Hematopoietic multipotent progenitor cell treated with erythropoietin and hydrocortisone succinate and interleukin-3 and kit ligand, for 15 days (in vitro differentiated cells): ENCODE measurements around the gene FA2H.
"Not testable (repeated sequence)": the region's sequence is repeated elsewhere in the genome, so short reads cannot be mapped to it uniquely, and the experiment has no call there.

Experiments
- DNase-seq: peaks from one replicate; pipeline ENCODE4 v3.0.0-alpha.2; 2015; ENCODE audit warnings: low spot score

Gene FA2H

GRCh38 chr16:74679983-74680382 is 94.6 kb downstream of the FA2H start:
- DNase-seq = no peak

DNA sequence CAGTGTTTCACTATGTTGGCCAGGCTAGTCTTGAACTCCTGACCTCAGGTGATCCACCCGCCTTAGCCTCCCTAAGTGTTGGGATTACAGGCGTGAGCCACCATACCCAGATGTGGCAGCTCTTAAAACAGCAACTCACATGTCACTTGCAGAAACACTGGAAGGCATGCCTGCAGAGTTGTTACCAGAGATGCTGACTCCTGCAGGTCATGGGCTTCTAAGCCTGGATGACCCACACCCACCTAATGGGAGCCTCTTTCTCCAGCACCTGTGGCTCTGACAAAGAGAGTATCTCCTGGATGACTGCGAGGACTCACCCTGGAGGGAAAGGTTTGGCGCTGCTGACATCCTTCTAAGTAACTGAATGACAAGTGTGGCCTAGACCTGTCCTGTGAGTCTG is 96.8 kb downstream of the FA2H start:
- DNase-seq = no peak

- no peak for DNase-seq
Measured at GRCh38 chr16:74673876-74674275, 100.7 kb downstream of the FA2H start.

DNA sequence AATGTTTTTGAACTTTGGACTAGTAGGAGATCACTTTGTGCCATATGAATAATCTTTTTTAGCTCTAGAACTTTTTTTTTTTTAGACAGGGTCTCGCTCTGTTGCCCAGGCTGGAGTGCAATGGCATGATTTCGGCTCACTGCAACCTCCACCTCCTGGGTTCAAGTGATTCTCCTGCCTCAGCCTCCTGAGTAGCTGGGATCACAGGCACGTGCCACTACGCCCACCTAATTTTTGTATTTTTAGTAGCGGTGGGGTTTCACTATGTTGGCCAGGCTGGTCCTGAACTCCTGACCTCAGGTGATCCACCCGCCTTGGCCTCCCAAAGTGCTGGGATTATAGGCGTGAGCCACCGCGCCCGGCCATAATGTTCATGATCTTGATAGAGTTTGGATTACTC is 105.7 kb downstream of the FA2H start:
- DNase-seq = not testable (repeated sequence)

- DNase-seq = no peak
Measured at GRCh38 chr16:74667255-74667700, 107.3 kb downstream of the FA2H start.

DNA sequence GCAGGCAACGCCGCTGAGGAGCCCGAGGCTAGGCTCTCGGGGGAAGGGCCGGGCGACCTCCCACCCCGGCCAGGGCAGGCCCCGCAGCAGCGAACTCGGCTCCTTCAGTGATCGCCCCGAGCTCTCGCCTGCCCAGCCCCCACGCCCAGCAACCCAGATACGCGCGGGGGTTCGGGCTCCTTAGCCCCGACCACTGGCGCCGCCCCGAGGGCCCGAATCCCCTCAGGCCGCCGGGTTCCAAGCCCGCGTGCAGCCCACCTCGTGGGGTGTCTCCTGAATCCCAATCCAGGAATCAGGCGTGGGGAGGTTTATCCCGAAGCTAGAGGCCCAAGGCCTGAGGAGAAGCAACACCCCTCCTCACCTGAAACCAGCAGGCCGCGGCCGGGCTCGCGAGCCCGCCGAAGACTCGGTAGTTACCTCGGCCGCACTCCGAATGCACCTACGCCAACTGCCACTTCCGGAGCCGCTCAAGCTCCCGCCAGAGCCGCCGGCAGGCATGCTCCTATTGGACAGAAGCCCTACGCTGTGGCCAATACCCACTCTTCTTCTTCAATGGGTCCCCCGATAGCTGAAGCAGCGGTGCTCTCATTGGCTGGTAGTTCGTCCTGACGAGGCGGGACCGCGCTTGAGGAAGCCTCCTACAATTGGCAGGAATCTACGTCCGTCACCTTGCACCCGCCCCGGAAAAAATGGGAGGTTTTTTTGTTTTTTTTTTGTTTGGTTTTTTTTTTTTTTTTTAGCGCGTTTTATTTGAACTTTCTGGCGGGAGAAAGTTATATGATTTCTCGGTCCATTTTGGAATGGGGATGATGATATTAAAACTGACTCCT is 108.0 kb downstream of the FA2H start, which contains the start of gene RFWD3:
Gene RFWD3, minus strand, starts transcription at position 453 of the 830 bp plus-strand sequence. CDS start 5,428 bp downstream, outside the sequence.
- peak; percentile 98 for DNase-seq

- DNase-seq = no peak
Measured at GRCh38 chr16:74666010-74666421, 108.6 kb downstream of the FA2H start.
